GM23338 (cell line): ENCODE measurements around the gene ASS1. TPM values are rescaled to one million over a fixed set of nuclear protein-coding genes. Genes with fewer than 3 reads are reported as not detected.

ENCODE experiments used
- NANOG ChIP-seq: IDR thresholded peaks from 2 replicates; pipeline ENCODE4 v1.6.1; 2016; ENCODE audit warnings: antibody characterized with exemption, borderline replicate concordance
- POLR2AphosphoS5 ChIP-seq: IDR thresholded peaks from 2 replicates; pipeline ENCODE4 v1.6.1; 2016; ENCODE audit warnings: antibody characterized with exemption, low read depth
- REST ChIP-seq: IDR thresholded peaks from one replicate; pipeline ENCODE4 v1.6.1; 2018; ENCODE audit warnings: antibody characterized with exemption; ENCODE audit not compliant: unreplicated experiment
- ZNF114 ChIP-seq: fragments of 250-450 bp; sonication (Bioruptor Pico); IDR thresholded peaks from 2 replicates; pipeline ENCODE4 v1.5.0; 2020; ENCODE audit warnings: mild to moderate bottlenecking, moderate library complexity
- polyA plus RNA-seq: library from polyadenylated mRNA; unstranded; fragments of >200 nt; fragmentation: Nextera tagmentation; extraction: Ambion mirVana; gene quantifications from 2 replicates; pipeline ENCODE4 v1.2.1, GENCODE V29; 2016
- total RNA-seq: library from RNA; depleted of rRNA; stranded (reverse); fragments of >200 nt; shearing (Covaris generic); gene quantifications from 2 replicates; pipeline ENCODE4 v1.2.3, GENCODE V29; 2014
- TF ChIP-seq, protein P1 (sequence below): fragments of 250-450 bp; sonication (Bioruptor Pico); IDR thresholded peaks from 2 replicates; pipeline ENCODE4 v1.5.0; 2020; ENCODE audit warnings: mild to moderate bottlenecking, moderate library complexity
- TF ChIP-seq, protein P2 (sequence below): IDR thresholded peaks from 2 replicates; pipeline ENCODE4 v1.6.1; 2016; ENCODE audit warnings: antibody characterized with exemption

ASS1 gene
- total and polyA plus RNA-seq, 2 experiments from 2014 or later: 65.8 to 103 TPM

GRCh38 chr9:130543859-130544258 lies 99.1 kb downstream of the ASS1 start (continued):
- TF ChIP-seq, protein P1, sequence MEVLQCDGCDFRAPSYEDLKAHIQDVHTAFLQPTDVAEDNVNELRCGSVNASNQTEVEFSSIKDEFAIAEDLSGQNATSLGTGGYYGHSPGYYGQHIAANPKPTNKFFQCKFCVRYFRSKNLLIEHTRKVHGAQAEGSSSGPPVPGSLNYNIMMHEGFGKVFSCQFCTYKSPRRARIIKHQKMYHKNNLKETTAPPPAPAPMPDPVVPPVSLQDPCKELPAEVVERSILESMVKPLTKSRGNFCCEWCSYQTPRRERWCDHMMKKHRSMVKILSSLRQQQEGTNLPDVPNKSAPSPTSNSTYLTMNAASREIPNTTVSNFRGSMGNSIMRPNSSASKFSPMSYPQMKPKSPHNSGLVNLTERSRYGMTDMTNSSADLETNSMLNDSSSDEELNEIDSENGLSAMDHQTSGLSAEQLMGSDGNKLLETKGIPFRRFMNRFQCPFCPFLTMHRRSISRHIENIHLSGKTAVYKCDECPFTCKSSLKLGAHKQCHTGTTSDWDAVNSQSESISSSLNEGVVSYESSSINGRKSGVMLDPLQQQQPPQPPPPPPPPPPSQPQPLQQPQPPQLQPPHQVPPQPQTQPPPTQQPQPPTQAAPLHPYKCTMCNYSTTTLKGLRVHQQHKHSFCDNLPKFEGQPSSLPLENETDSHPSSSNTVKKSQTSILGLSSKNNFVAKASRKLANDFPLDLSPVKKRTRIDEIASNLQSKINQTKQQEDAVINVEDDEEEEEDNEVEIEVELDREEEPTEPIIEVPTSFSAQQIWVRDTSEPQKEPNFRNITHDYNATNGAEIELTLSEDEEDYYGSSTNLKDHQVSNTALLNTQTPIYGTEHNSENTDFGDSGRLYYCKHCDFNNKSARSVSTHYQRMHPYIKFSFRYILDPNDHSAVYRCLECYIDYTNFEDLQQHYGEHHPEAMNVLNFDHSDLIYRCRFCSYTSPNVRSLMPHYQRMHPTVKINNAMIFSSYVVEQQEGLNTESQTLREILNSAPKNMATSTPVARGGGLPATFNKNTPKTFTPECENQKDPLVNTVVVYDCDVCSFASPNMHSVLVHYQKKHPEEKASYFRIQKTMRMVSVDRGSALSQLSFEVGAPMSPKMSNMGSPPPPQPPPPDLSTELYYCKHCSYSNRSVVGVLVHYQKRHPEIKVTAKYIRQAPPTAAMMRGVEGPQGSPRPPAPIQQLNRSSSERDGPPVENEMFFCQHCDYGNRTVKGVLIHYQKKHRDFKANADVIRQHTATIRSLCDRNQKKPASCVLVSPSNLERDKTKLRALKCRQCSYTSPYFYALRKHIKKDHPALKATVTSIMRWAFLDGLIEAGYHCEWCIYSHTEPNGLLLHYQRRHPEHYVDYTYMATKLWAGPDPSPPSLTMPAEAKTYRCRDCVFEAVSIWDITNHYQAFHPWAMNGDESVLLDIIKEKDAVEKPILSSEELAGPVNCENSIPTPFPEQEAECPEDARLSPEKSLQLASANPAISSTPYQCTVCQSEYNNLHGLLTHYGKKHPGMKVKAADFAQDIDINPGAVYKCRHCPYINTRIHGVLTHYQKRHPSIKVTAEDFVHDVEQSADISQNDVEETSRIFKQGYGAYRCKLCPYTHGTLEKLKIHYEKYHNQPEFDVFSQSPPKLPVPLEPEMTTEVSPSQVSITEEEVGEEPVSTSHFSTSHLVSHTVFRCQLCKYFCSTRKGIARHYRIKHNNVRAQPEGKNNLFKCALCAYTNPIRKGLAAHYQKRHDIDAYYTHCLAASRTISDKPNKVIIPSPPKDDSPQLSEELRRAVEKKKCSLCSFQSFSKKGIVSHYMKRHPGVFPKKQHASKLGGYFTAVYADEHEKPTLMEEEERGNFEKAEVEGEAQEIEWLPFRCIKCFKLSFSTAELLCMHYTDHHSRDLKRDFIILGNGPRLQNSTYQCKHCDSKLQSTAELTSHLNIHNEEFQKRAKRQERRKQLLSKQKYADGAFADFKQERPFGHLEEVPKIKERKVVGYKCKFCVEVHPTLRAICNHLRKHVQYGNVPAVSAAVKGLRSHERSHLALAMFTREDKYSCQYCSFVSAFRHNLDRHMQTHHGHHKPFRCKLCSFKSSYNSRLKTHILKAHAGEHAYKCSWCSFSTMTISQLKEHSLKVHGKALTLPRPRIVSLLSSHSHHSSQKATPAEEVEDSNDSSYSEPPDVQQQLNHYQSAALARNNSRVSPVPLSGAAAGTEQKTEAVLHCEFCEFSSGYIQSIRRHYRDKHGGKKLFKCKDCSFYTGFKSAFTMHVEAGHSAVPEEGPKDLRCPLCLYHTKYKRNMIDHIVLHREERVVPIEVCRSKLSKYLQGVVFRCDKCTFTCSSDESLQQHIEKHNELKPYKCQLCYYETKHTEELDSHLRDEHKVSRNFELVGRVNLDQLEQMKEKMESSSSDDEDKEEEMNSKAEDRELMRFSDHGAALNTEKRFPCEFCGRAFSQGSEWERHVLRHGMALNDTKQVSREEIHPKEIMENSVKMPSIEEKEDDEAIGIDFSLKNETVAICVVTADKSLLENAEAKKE (CRISPR knock-in tag): no peak
- TF ChIP-seq REST: no peak
- TF ChIP-seq ZNF114 (CRISPR knock-in tag): no peak
- no peak for TF ChIP-seq NANOG
- no peak for TF ChIP-seq POLR2AphosphoS5
- TF ChIP-seq, protein P2, sequence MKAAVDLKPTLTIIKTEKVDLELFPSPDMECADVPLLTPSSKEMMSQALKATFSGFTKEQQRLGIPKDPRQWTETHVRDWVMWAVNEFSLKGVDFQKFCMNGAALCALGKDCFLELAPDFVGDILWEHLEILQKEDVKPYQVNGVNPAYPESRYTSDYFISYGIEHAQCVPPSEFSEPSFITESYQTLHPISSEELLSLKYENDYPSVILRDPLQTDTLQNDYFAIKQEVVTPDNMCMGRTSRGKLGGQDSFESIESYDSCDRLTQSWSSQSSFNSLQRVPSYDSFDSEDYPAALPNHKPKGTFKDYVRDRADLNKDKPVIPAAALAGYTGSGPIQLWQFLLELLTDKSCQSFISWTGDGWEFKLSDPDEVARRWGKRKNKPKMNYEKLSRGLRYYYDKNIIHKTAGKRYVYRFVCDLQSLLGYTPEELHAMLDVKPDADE: no peak
